Measurements from ENCODE around the gene RASD1. TPM values are rescaled to one million over a fixed set of nuclear protein-coding genes. Genes with fewer than 3 reads are reported as not detected.

The RASD1 gene
- total and polyA plus RNA-seq, 4 donors = 0.89 to 46.7 (median 14.7) TPM

DNA sequence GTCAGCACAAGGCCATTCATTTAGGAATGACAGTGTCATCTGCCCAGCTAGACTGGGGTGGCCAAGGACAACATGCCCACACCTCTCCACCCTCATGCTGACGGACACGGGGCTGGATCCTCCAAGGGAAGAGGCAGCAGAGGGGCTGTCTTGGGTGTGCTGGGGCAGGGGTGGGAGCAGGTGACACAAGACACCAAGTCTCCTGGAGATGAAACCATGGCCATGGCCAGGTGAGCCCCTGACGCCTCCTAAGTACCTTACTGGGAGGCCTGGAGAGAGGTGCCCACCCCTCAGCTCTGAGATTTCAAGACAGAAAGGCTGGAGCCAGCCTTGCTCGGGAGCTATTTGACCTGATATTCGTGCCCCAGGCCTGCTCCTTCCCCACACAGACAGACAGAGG is 9.0 kb upstream of the RASD1 start:
- no peak overlapping the region for H3K4me3 ChIP-seq (ENCODE audit: low read depth in 1 of 3, low read length in 3 of 3)
- TF ChIP-seq HNF4A (conservative IDR thresholded peaks at IDR 0.05) (no peak), EGR1 (IDR thresholded peaks at IDR 0.05; ENCODE audit: low read depth in 2 of 2) (no peak), RAD21 (IDR thresholded peaks at IDR 0.05) (no peak), TAF1 (conservative IDR thresholded peaks at IDR 0.05) (no peak), NR2F2 (IDR thresholded peaks at IDR 0.05) (no peak), HNF4G (IDR thresholded peaks at IDR 0.05) (no peak), YY1 (IDR thresholded peaks at IDR 0.05) (no peak), SP1 (IDR thresholded peaks at IDR 0.05) (no peak), JUND (IDR thresholded peaks at IDR 0.05) (no peak), FOXA1 (IDR thresholded peaks at IDR 0.05) (no peak), RXRA (IDR thresholded peaks at IDR 0.05) (no peak), GABPA (IDR thresholded peaks at IDR 0.05 in 1 of 2, conservative IDR thresholded peaks at IDR 0.05 in 1 of 2) (no peak), FOXA2 (IDR thresholded peaks at IDR 0.05) (no peak)
- TF ChIP-seq, protein P1, sequence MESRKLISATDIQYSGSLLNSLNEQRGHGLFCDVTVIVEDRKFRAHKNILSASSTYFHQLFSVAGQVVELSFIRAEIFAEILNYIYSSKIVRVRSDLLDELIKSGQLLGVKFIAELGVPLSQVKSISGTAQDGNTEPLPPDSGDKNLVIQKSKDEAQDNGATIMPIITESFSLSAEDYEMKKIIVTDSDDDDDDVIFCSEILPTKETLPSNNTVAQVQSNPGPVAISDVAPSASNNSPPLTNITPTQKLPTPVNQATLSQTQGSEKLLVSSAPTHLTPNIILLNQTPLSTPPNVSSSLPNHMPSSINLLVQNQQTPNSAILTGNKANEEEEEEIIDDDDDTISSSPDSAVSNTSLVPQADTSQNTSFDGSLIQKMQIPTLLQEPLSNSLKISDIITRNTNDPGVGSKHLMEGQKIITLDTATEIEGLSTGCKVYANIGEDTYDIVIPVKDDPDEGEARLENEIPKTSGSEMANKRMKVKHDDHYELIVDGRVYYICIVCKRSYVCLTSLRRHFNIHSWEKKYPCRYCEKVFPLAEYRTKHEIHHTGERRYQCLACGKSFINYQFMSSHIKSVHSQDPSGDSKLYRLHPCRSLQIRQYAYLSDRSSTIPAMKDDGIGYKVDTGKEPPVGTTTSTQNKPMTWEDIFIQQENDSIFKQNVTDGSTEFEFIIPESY (IDR thresholded peaks at IDR 0.05) = no peak
- TF ChIP-seq, protein P2, sequence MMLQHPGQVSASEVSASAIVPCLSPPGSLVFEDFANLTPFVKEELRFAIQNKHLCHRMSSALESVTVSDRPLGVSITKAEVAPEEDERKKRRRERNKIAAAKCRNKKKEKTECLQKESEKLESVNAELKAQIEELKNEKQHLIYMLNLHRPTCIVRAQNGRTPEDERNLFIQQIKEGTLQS (IDR thresholded peaks at IDR 0.05) = no peak
- TF ChIP-seq, protein P3, sequence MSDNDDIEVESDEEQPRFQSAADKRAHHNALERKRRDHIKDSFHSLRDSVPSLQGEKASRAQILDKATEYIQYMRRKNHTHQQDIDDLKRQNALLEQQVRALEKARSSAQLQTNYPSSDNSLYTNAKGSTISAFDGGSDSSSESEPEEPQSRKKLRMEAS (IDR thresholded peaks at IDR 0.05) = no peak
- TF ChIP-seq, protein P4, sequence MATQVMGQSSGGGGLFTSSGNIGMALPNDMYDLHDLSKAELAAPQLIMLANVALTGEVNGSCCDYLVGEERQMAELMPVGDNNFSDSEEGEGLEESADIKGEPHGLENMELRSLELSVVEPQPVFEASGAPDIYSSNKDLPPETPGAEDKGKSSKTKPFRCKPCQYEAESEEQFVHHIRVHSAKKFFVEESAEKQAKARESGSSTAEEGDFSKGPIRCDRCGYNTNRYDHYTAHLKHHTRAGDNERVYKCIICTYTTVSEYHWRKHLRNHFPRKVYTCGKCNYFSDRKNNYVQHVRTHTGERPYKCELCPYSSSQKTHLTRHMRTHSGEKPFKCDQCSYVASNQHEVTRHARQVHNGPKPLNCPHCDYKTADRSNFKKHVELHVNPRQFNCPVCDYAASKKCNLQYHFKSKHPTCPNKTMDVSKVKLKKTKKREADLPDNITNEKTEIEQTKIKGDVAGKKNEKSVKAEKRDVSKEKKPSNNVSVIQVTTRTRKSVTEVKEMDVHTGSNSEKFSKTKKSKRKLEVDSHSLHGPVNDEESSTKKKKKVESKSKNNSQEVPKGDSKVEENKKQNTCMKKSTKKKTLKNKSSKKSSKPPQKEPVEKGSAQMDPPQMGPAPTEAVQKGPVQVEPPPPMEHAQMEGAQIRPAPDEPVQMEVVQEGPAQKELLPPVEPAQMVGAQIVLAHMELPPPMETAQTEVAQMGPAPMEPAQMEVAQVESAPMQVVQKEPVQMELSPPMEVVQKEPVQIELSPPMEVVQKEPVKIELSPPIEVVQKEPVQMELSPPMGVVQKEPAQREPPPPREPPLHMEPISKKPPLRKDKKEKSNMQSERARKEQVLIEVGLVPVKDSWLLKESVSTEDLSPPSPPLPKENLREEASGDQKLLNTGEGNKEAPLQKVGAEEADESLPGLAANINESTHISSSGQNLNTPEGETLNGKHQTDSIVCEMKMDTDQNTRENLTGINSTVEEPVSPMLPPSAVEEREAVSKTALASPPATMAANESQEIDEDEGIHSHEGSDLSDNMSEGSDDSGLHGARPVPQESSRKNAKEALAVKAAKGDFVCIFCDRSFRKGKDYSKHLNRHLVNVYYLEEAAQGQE (IDR thresholded peaks at IDR 0.05) = no peak
- TF ChIP-seq, protein P5, sequence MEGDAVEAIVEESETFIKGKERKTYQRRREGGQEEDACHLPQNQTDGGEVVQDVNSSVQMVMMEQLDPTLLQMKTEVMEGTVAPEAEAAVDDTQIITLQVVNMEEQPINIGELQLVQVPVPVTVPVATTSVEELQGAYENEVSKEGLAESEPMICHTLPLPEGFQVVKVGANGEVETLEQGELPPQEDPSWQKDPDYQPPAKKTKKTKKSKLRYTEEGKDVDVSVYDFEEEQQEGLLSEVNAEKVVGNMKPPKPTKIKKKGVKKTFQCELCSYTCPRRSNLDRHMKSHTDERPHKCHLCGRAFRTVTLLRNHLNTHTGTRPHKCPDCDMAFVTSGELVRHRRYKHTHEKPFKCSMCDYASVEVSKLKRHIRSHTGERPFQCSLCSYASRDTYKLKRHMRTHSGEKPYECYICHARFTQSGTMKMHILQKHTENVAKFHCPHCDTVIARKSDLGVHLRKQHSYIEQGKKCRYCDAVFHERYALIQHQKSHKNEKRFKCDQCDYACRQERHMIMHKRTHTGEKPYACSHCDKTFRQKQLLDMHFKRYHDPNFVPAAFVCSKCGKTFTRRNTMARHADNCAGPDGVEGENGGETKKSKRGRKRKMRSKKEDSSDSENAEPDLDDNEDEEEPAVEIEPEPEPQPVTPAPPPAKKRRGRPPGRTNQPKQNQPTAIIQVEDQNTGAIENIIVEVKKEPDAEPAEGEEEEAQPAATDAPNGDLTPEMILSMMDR (IDR thresholded peaks at IDR 0.05; ENCODE audit: low read depth, low read length, missing input control) = no peak
- no peak for DNase-seq (ENCODE audit: low spot score)

More for the DNA sequence above, 9.0 kb upstream of the RASD1 start:
- Histone ChIP-seq H3K9ac (ENCODE audit: low read depth in 1 of 2, low read length in 2 of 2) (no peak overlapping the region), H3K4me1 (ENCODE audit: control insufficient read depth in 4 of 4, insufficient read depth in 4 of 4, low read length in 3 of 4) (no peaks in the 10 kb centered on the region), H3K36me3 (ENCODE audit: control insufficient read depth in 4 of 4, insufficient read depth in 3 of 4, low read depth in 1 of 4, low read length in 3 of 4) (peaks cover 3 to 20% (median 8%) of the 10 kb centered on the region in 4 donors), H3K9me3 (ENCODE audit: control insufficient read depth in 4 of 4, low read length in 3 of 4) (no peaks in the 10 kb centered on the region), H3K27me3 (ENCODE audit: control insufficient read depth in 4 of 4, insufficient read depth in 4 of 4, low read length in 3 of 4) (no peaks in the 10 kb centered on the region), H3K27ac (ENCODE audit: low read depth in 1 of 2, low read length in 2 of 2) (no peak overlapping the region)
- WGBS = 93% methylated on average over 5 of the region's 5 CpGs

All from liver (tissue), 9 donors.